MM.1S (cell line): ENCODE results near the gene ZPLD1.

Experiments used
- DNase-seq: peaks from one replicate; pipeline ENCODE4 v3.0.0-alpha.2; 2015
- H2AFZ ChIP-seq: fragments of 300-600 bp; sonication (generic); 2 replicates; pipeline ENCODE4 v1.6.0; 2016; ENCODE audit warnings: antibody characterized with exemption, low read length
- H3F3A ChIP-seq: fragments of 300-600 bp; sonication (generic); 2 replicates; pipeline ENCODE4 v1.6.1; 2016; ENCODE audit warnings: mild to moderate bottlenecking, antibody characterized with exemption, low read length, moderate library complexity, mixed read lengths; ENCODE audit not compliant: insufficient read depth
- H3K27ac ChIP-seq: fragments of 300-600 bp; sonication (generic); 2 replicates; pipeline ENCODE4 v1.5.1; 2016; ENCODE audit warnings: mild to moderate bottlenecking, low read length
- H3K27me3 ChIP-seq: fragments of 300-600 bp; sonication (generic); replicated peaks from 2 replicates; pipeline ENCODE4 v1.6.0; 2016; ENCODE audit warnings: low read length; ENCODE audit not compliant: insufficient read depth
- H3K36me3 ChIP-seq: fragments of 300-600 bp; sonication (generic); replicated peaks from 2 replicates; pipeline ENCODE4 v1.6.1; 2016; ENCODE audit warnings: mild to moderate bottlenecking, low read length, mixed read lengths; ENCODE audit not compliant: insufficient read depth
- H3K4me1 ChIP-seq: fragments of 300-600 bp; sonication (generic); 2 replicates; pipeline ENCODE4 v1.6.1; 2016; ENCODE audit warnings: low read length, mixed read lengths
- H3K4me2 ChIP-seq: fragments of 300-600 bp; sonication (generic); 2 replicates; pipeline ENCODE4 v1.6.0; 2016; ENCODE audit warnings: low read depth, low read length
- H3K4me3 ChIP-seq: fragments of 300-600 bp; sonication (generic); 2 replicates; pipeline ENCODE4 v1.5.1; 2016; ENCODE audit warnings: low read length, mixed read lengths
- H3K79me2 ChIP-seq: fragments of 300-600 bp; sonication (generic); 2 replicates; pipeline ENCODE4 v1.6.1; 2016; ENCODE audit warnings: mixed run types, low read length, mixed read lengths
- H3K9ac ChIP-seq: fragments of 300-600 bp; sonication (generic); 2 replicates; pipeline ENCODE4 v1.6.1; 2016; ENCODE audit warnings: low read length, mixed read lengths
- H3K9me2 ChIP-seq: fragments of 300-600 bp; sonication (generic); replicated peaks from 2 replicates; pipeline ENCODE4 v1.6.1; 2016; ENCODE audit warnings: mild to moderate bottlenecking, low read length, mixed read lengths; ENCODE audit not compliant: insufficient read depth
- H3K9me3 ChIP-seq: fragments of 300-600 bp; sonication (generic); replicated peaks from 2 replicates; pipeline ENCODE4 v1.6.1; 2016; ENCODE audit warnings: mild to moderate bottlenecking, low read length, mixed read lengths; ENCODE audit not compliant: insufficient read depth
- H4K20me1 ChIP-seq: fragments of 300-600 bp; sonication (generic); 2 replicates; pipeline ENCODE4 v1.6.1; 2016; ENCODE audit warnings: mild to moderate bottlenecking, low read length, moderate library complexity, mixed read lengths; ENCODE audit not compliant: insufficient read depth
- EZH2 ChIP-seq: fragments of 300-600 bp; sonication (generic); optimal IDR thresholded peaks from 2 replicates; pipeline ENCODE3; 2017; ENCODE audit warnings: low read depth, mild to moderate bottlenecking, antibody characterized with exemption, low read length, mixed read lengths
- EZH2phosphoT487 ChIP-seq: fragments of 300-600 bp; sonication (generic); IDR thresholded peaks from 2 replicates; pipeline ENCODE4 v1.6.1; 2018; ENCODE audit warnings: antibody characterized with exemption, low read length
- TF ChIP-seq, protein P1 (sequence below): fragments of 300-600 bp; sonication (generic); IDR thresholded peaks from 2 replicates; pipeline ENCODE4 v1.5.1; 2016; ENCODE audit warnings: antibody characterized with exemption, low read length, mixed read lengths

ZPLD1 gene

DNA sequence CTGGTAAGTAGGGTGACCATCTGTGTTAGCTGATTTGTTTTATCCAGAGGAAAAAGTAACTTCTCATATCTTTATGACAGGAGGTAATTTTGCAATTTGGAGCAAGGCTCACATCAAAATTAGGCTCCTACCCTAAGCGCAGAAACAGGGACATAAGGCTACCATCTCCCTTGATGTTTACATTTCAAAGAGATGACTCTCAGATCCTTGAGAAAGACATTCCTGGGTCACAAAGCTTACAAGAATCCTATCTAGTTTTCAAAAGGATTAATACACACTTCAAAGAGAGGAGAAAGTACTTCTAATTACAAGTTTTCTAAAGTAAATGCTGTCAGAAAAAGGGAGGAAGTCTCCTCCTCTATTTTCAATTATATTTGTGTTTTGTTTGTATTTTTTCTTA, 7.0 kb downstream of the ZPLD1 start:
- H3K9me3 ChIP-seq = no peaks in the 10 kb centered on the region
- no peaks in the 10 kb centered on the region for H3K36me3 ChIP-seq
- TF ChIP-seq EZH2phosphoT487 = no peak
- no peak for TF ChIP-seq EZH2
- TF ChIP-seq, protein P1, sequence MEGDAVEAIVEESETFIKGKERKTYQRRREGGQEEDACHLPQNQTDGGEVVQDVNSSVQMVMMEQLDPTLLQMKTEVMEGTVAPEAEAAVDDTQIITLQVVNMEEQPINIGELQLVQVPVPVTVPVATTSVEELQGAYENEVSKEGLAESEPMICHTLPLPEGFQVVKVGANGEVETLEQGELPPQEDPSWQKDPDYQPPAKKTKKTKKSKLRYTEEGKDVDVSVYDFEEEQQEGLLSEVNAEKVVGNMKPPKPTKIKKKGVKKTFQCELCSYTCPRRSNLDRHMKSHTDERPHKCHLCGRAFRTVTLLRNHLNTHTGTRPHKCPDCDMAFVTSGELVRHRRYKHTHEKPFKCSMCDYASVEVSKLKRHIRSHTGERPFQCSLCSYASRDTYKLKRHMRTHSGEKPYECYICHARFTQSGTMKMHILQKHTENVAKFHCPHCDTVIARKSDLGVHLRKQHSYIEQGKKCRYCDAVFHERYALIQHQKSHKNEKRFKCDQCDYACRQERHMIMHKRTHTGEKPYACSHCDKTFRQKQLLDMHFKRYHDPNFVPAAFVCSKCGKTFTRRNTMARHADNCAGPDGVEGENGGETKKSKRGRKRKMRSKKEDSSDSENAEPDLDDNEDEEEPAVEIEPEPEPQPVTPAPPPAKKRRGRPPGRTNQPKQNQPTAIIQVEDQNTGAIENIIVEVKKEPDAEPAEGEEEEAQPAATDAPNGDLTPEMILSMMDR = no peak
- H3F3A ChIP-seq = no peaks in the 10 kb centered on the region
- no peak overlapping the region for H2AFZ ChIP-seq
- H3K9ac ChIP-seq = no peak overlapping the region
- no peak overlapping the region for H3K4me3 ChIP-seq
- H3K27me3 ChIP-seq = no peaks in the 10 kb centered on the region
- DNase-seq = no peak
- H3K79me2 ChIP-seq = no peaks in the 10 kb centered on the region
- no peaks in the 10 kb centered on the region for H3K4me1 ChIP-seq
- H3K9me2 ChIP-seq = no peaks in the 10 kb centered on the region
- H4K20me1 ChIP-seq = no peaks in the 10 kb centered on the region
- no peak overlapping the region for H3K4me2 ChIP-seq
- no peak overlapping the region for H3K27ac ChIP-seq

DNA sequence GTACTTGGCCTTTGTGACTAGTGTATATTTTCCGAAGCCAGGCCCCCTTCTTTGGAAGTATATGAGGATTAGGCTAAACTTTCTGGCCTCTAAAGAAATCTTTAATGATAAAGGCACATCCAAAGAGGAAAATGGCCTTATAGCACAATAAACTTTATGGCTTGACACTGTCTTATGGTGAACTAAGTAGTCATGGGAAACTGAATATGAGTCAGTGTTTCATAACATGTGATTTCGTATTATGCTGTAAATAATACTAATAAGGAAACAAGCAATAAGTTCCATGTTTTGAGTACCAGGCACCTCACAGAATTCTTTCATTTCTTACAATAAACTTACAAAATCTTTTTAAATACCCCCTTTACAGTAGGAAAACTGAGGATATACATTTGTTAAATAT, 8.2 kb downstream of the ZPLD1 start:
- DNase-seq = no peak
- no peak for TF ChIP-seq EZH2phosphoT487

DNA sequence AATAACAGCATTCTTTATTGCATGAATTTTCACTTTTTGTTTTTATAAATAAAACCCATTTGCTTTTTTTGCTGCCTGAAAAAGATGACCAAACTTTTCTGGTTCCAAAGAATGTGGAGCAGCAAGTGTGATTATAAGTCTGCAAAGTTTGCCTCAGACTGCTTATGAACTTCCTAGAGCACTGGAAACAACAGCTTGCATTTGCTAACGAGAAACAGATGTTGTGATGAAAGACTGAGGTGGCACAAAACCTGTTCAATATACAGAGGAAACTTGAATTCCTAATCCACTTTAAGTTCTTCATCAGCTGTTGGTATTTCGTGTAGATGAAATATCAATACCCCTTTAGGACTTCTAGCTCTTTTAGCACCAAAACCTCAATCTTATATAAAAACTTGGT, 9.3 kb downstream of the ZPLD1 start:
- H3F3A ChIP-seq = no peaks in the 10 kb centered on the region
- H3K4me1 ChIP-seq = no peaks in the 10 kb centered on the region
- no peak overlapping the region for H3K4me3 ChIP-seq
- H4K20me1 ChIP-seq = no peaks in the 10 kb centered on the region
- H3K9me3 ChIP-seq = no peaks in the 10 kb centered on the region
- TF ChIP-seq EZH2phosphoT487 (no peak), EZH2 (no peak)
- TF ChIP-seq, protein P1 = no peak
- no peak overlapping the region for H3K9ac ChIP-seq
- H2AFZ ChIP-seq = no peak overlapping the region
- H3K36me3 ChIP-seq = no peaks in the 10 kb centered on the region
- no peak overlapping the region for H3K4me2 ChIP-seq
- H3K9me2 ChIP-seq = no peaks in the 10 kb centered on the region
- H3K27me3 ChIP-seq = no peaks in the 10 kb centered on the region
- no peak for DNase-seq
- H3K27ac ChIP-seq = no peak overlapping the region
- no peaks in the 10 kb centered on the region for H3K79me2 ChIP-seq

More for the DNA sequence above, 8.2 kb downstream of the ZPLD1 start:
- Histone ChIP-seq H3K27me3 (no peaks in the 10 kb centered on the region), H3K4me3 (no peak overlapping the region), H2AFZ (no peak overlapping the region), H3F3A (no peaks in the 10 kb centered on the region), H3K36me3 (no peaks in the 10 kb centered on the region), H3K9me3 (no peaks in the 10 kb centered on the region), H4K20me1 (no peaks in the 10 kb centered on the region), H3K4me1 (no peaks in the 10 kb centered on the region), H3K9me2 (no peaks in the 10 kb centered on the region), H3K79me2 (no peaks in the 10 kb centered on the region), H3K9ac (no peak overlapping the region), H3K4me2 (no peak overlapping the region), H3K27ac (no peak overlapping the region)

DNA sequence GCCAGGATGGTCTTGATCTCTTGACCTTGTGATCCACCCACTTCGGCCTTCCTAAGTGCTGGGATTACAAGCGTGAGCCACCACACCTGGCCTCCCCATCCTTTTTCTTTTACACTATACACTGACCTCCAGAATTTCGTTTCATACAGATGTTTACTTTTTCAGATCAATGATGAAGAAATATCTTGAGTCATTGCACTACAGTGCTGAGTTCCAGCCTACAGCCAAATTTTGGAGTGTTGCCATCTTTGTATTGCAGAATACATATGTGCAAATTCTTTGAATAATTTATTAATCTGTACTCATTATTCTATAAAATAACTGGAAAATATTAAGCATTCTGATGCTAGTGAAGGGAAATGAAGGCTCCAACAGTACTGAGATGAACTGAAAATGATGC, 12.5 kb downstream of the ZPLD1 start:
- Histone ChIP-seq H3K4me2 (no peak overlapping the region), H3K27me3 (no peaks in the 10 kb centered on the region), H3K4me1 (no peaks in the 10 kb centered on the region), H3K79me2 (no peaks in the 10 kb centered on the region), H3K36me3 (no peaks in the 10 kb centered on the region), H3K9me3 (no peaks in the 10 kb centered on the region), H3K27ac (no peak overlapping the region), H4K20me1 (no peaks in the 10 kb centered on the region), H3K4me3 (no peak overlapping the region), H2AFZ (no peak overlapping the region), H3K9ac (no peak overlapping the region), H3K9me2 (no peaks in the 10 kb centered on the region), H3F3A (no peaks in the 10 kb centered on the region)
- DNase-seq = no peak
- TF ChIP-seq EZH2 (no peak), EZH2phosphoT487 (no peak)
- TF ChIP-seq, protein P1 = no peak
